T-helper 17 cell (primary cell): ENCODE data around the gene ARHGAP32. TPM values are rescaled to one million over a fixed set of nuclear protein-coding genes. Genes with fewer than 3 reads are reported as not detected.
"Not testable (repeated sequence)": the region's sequence is repeated elsewhere in the genome, so short reads cannot be mapped to it uniquely, and the experiment has no call there.

Source experiments
- ATAC-seq: fragments of 150-1000 bp; cut with Tn5 transposase; 2 replicates; pipeline ENCODE4 v1.10.0; 2021; ENCODE audit warnings: mild to moderate bottlenecking, moderate library complexity
- DNase-seq, 3 donors: peaks; one replicate each; pipeline versions ENCODE4 v3.0.0 to v3.0.0-alpha.2; 2020 to 2021
- H3K9me3 ChIP-seq: one replicate; pipeline ENCODE4 v1.7.0; 2013; ENCODE audit warnings: low read length, mild to moderate bottlenecking; ENCODE audit not compliant: control insufficient read depth, poor library complexity, severe bottlenecking
- H3K27ac Mint-ChIP-seq: one replicate; pipeline ENCODE4 v1.8.0; 2022; ENCODE audit warnings: mild to moderate bottlenecking, moderate library complexity, mixed read lengths
- H3K27me3 Mint-ChIP-seq: one replicate; pipeline ENCODE4 v1.8.0; 2022; ENCODE audit warnings: mixed read lengths
- H3K36me3 Mint-ChIP-seq: one replicate; pipeline ENCODE4 v1.8.0; 2022; ENCODE audit warnings: low read depth, mixed read lengths
- H3K4me1 Mint-ChIP-seq: one replicate; pipeline ENCODE4 v1.8.0; 2022; ENCODE audit warnings: mild to moderate bottlenecking, mixed read lengths
- H3K4me3 Mint-ChIP-seq: one replicate; pipeline ENCODE4 v1.8.0; 2022; ENCODE audit warnings: mild to moderate bottlenecking, moderate library complexity, mixed read lengths
- total RNA-seq, 4 donors: library from RNA in 2 of 4; stranded (reverse) in 2 of 4; gene quantifications; one replicate each; pipeline ENCODE4 v1.2.3 and lab custom pipeline; 2022 to 2026

ARHGAP32 gene
- total RNA-seq, 2 donors from 2014 or later: 3.2 to 9.4 TPM

DNA sequence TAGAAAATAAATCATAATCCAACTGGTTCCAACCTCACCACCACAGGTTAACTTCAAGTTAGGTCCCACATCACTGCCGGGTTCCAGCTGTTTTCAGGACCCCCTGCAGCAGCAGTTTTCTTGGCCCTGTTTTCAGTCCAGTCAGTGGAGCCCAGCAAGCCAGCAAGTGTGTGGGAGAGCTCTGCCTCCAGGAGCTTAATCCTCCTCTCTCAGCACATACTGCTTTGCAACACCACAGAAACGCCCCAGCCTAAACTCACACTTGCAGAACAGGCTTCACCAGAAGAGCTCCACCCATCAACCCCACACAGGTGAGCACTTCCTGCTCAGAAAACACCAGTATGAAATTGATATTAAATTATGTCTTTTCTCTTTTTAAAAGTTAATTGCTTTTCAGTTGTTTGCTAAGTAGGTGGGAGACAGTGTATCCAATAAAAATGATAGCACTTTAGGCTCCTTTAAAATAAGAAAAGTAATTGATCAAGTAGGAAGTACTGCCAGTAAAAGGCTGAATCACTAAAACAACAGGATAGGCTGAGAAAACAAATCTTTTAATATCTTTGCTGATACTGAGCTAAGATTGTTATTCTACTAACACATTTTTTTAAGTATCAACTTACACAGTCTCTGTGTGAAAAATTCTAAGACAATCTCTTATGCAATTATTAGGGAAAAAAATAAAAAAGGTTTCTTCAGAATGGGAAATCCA lies 168.0 kb downstream of the ARHGAP32 start:
- no peaks in the 10 kb centered on the region for H3K9me3 ChIP-seq
- Mint-ChIP-seq H3K27ac (no peak overlapping the region), H3K4me1 (peaks cover 6% of the 10 kb centered on the region), H3K27me3 (peaks cover 6% of the 10 kb centered on the region), H3K36me3 (peaks cover 2% of the 10 kb centered on the region), H3K4me3 (no peak overlapping the region)
- DNase-seq: no peak
- ATAC-seq: peak; percentile 54

DNA sequence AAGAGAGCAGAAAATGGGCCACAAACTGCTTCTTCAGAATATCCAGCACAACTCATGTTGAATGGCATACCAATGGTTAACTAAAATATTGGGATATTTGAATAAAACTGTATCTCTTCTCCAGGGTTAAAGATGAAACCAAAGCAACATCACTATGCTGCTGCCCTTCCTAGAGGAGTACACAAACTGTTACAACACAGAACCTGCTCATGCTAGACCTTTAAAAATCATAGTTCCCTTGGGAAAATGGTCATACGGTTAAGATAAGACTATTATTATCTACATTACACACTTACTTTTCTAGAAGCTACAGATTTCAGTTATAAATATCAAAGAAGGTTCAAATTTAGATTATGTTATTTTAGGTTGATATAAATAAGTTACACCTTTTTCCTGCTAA lies 170.8 kb downstream of the ARHGAP32 start:
- no peak for ATAC-seq

DNA sequence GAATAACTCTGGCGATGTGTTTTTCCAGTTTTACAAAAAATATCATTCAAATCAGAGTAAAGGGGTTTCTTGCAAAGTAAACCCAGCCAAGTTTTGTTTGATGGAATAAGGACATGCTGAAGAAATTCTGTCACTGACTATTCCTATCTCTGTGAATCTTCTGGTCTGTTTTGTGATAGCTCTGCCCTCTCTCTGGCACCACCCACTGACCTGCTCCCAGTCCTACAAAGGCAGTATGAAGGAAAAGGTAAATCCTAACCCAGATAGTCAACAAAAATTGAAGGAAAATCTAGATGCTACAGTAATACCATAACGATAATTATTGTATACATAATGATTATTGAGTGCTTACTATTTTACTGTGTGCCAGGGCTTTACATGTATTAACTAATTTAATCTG lies 173.1 kb downstream of the ARHGAP32 start:
- H3K27ac Mint-ChIP-seq: no peak overlapping the region
- peaks cover 5% of the 10 kb centered on the region for H3K4me1 Mint-ChIP-seq
- peaks cover 11% of the 10 kb centered on the region for H3K27me3 Mint-ChIP-seq
- H3K36me3 Mint-ChIP-seq: no peaks in the 10 kb centered on the region
- no peak for DNase-seq
- no peak for ATAC-seq
- H3K4me3 Mint-ChIP-seq: no peak overlapping the region
- no peaks in the 10 kb centered on the region for H3K9me3 ChIP-seq

More for the DNA sequence above, 170.8 kb downstream of the ARHGAP32 start:
- H3K36me3 Mint-ChIP-seq: no peaks in the 10 kb centered on the region
- DNase-seq: no peak
- no peak overlapping the region for H3K27ac Mint-ChIP-seq
- peak overlapping the region; percentile 4 for H3K4me3 Mint-ChIP-seq
- peaks cover 5% of the 10 kb centered on the region for H3K27me3 Mint-ChIP-seq
- H3K9me3 ChIP-seq: no peaks in the 10 kb centered on the region
- peaks cover 6% of the 10 kb centered on the region for H3K4me1 Mint-ChIP-seq

DNA sequence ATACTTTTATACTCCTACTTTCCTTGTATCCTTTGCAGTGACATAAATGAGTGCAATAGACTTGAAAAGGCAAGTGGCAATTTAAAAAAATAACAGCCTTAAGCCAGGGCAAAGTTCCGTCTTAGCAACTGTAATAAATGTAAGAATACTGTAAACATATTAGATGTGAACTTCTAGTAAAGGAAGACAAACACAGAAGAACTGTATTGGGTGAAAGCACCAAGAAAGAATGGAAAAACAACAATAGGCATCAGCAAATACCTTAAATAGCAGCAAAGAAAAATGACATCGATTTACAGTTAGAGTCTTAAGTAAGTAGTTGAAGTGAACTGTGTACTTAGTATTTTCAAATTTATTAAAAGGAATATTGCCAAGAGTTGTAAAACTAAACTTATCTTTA lies 174.0 kb downstream of the ARHGAP32 start:
- no peak for ATAC-seq
- Mint-ChIP-seq H3K27me3 (peaks cover 11% of the 10 kb centered on the region), H3K4me1 (peaks cover 3% of the 10 kb centered on the region), H3K36me3 (no peaks in the 10 kb centered on the region), H3K4me3 (no peak overlapping the region), H3K27ac (no peak overlapping the region)
- no peak for DNase-seq
- H3K9me3 ChIP-seq: no peaks in the 10 kb centered on the region

DNA sequence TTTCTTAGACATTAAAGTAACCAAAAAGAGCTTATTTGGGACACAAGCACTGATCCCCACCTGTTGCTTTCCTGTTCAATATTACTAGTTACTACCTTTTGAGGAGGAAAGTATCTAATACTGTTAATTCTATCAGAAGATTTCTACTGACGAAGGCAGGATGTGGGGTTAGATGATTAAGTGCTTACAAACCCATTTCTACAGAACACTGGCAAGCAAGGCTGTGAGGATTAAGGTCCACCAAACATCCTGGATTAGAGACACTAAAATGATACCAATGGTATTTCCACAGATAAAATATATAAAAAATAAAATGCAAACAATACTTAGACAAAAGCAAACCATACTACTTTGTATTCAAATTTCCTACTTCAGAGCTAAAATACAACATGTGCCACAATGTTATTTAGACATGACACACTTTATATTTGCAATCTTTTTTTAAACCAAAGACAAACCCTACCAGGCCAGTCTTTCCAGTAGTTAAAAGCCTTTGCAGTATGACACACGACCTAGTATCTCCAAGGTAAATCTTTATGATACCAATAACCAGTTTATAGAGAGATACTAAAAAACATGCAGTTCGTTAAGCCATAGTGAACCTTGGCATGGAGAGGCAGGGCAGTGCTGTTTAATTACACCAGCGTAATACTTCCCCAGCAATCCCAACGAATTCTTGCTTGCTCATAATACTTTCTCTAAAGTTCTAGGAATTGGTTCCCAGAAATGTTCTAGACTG lies 178.2 kb downstream of the ARHGAP32 start:
- no peak for DNase-seq
- no peaks in the 10 kb centered on the region for H3K4me1 Mint-ChIP-seq

DNA sequence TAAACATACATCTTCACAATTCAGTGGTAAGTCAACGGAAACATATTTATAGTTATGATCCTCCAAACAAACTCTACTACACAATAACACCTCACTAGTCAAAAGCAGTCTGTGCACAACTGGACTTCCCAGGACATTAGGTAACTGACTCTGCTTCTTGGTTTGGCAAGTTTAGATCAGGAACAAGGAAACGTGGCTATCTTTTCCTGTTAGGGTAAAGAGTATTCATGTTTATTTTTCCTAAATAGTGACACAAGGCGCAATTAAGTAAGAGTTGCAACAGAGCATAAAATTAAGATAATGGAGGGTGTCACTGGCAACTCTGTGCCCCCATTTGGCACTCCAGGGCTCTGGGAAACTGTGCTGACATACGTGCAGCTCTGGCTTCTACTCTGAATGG lies 179.2 kb downstream of the ARHGAP32 start:
- DNase-seq: no peak
- H3K27me3 Mint-ChIP-seq: peaks cover 19% of the 10 kb centered on the region
- H3K27ac Mint-ChIP-seq: no peak overlapping the region
- H3K4me1 Mint-ChIP-seq: no peaks in the 10 kb centered on the region
- ATAC-seq: no peak
- H3K9me3 ChIP-seq: no peaks in the 10 kb centered on the region
- no peaks in the 10 kb centered on the region for H3K36me3 Mint-ChIP-seq
- no peak overlapping the region for H3K4me3 Mint-ChIP-seq

More for the DNA sequence above, 178.2 kb downstream of the ARHGAP32 start:
- H3K9me3 ChIP-seq: no peaks in the 10 kb centered on the region
- no peak for ATAC-seq
- H3K27ac Mint-ChIP-seq: no peak overlapping the region
- H3K36me3 Mint-ChIP-seq: no peaks in the 10 kb centered on the region
- H3K27me3 Mint-ChIP-seq: peaks cover 19% of the 10 kb centered on the region
- no peak overlapping the region for H3K4me3 Mint-ChIP-seq

DNA sequence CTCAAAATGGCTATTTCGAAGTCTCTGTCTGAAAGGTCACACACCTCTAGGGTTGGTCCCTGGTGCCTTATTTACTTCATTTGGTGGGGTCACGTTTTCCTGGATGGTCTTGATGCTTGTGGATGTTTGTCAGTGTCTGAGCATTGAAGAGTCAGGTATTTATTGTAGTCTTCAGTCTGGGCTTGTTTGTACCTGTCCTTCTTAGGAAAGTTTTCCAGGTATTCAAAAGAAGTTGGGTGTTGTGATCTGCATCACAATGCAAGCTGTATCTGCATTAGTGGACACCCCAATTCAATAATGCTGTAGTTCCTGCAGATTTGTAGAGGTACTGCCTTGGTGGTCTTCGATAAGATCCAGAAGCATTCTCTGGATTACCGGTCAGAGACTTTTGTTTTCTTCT lies 186.0 kb downstream of the ARHGAP32 start:
- H3K36me3 Mint-ChIP-seq: no peaks in the 10 kb centered on the region
- ATAC-seq (no peak), DNase-seq (no peak)
- no peak overlapping the region for H3K27ac Mint-ChIP-seq
- H3K27me3 Mint-ChIP-seq: peaks cover 2% of the 10 kb centered on the region
- H3K4me3 Mint-ChIP-seq: no peak overlapping the region
- H3K4me1 Mint-ChIP-seq: no peaks in the 10 kb centered on the region
- H3K9me3 ChIP-seq: no peaks in the 10 kb centered on the region

DNA sequence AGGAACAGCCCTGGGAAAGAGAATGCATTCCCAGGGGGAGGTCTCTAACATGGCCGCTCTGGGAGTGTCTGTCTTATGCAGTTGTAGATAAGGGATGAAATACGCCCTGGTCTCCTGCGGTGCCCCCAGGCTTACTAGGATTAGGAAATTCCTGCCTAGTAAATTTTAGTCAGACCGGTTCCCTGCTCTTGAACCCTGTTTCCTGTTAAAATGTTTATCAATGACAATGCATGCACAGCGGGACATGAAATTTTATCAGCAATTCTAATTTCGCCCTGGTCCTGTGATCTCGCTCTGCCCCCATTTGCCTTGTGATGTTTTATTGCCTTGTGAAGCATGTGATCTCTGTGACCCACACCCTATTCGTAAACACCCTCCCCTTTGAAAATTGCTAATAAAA lies 193.0 kb downstream of the ARHGAP32 start:
- not testable (repeated sequence) for H3K4me1 Mint-ChIP-seq, DNase-seq, ATAC-seq, H3K27me3 Mint-ChIP-seq, H3K36me3 Mint-ChIP-seq, H3K4me3 Mint-ChIP-seq, H3K27ac Mint-ChIP-seq, H3K9me3 ChIP-seq

DNA sequence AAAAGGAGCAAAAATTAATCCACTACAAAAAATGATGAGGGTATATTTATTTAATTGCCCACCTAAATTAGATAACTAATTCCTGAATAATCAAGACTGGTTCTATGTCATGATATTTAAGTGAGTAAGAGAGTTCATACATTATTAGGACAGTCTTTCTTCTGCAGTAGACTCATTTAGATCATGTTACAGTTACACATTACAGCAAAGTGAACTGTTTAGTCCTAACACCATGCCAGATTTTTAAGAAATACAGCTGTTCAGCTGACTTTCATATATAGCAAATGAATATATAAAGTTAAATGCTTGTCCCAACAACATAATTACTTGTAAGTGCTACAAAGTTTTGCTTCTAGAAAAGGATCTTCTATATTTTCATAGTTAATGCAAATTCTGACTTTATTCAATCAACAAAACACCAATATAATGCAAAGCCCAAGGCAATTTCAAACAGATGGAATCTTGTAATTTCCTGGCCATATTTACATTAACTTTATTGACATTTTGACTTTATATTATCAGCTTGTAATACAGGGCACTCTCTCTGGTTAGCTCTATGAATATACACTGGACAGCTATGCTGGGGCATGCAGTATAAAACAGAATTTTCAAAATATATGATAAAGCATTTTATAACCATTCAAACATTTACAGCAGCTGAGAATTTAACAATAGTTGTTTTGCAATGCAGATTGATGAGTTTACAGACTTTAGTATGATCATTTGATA lies 203.7 kb downstream of the ARHGAP32 start:
- no peak for ATAC-seq
- DNase-seq: no peak
- H3K9me3 ChIP-seq: no peaks in the 10 kb centered on the region
- peaks cover 3% of the 10 kb centered on the region for H3K4me1 Mint-ChIP-seq
- H3K27ac Mint-ChIP-seq: no peak overlapping the region
- no peaks in the 10 kb centered on the region for H3K36me3 Mint-ChIP-seq
- H3K4me3 Mint-ChIP-seq: no peak overlapping the region
- H3K27me3 Mint-ChIP-seq: peaks cover 6% of the 10 kb centered on the region

DNA sequence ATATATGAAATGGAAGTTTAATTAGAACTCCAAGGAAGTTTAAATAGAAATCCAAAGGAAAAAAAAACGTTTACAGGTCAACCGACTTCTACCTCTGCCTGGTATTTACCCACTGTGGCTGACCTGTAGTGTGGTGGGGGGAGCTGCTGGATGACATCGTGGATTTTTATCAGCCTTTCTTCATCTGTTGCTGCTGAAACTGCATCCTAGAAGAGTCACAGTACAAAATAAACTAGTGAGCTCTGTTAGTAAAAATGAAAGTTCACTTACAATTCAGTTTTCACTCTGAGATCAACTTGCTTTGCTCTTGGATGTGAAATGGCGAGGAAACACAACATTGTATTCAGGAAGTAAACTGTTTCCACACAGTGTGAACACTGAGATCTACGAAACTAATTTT lies 206.2 kb downstream of the ARHGAP32 start:
- Mint-ChIP-seq H3K4me3 (no peak overlapping the region), H3K4me1 (no peaks in the 10 kb centered on the region), H3K36me3 (no peaks in the 10 kb centered on the region), H3K27me3 (peaks cover 6% of the 10 kb centered on the region), H3K27ac (no peak overlapping the region)
- DNase-seq: no peak
- H3K9me3 ChIP-seq: no peaks in the 10 kb centered on the region
- no peak for ATAC-seq

DNA sequence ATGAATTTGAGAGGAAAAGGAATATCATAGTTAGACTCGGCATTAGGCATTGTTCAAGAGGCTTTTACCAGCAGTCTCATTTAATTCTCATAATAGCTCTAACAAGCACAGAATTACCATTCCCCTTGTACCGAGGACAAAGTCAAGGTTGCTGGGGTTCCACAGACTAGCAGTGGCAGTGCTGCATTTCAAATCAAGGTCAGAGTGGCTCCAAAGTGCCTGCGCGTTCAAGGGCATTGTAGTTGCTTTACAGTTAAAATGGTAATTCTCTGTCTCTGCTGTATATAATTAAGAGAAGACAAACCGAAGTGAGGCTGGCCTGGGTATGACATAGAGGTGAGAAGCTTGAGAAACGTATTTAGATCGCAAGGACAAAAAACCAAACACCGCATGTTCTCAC lies 209.1 kb downstream of the ARHGAP32 start:
- no peak for ATAC-seq
- Mint-ChIP-seq H3K4me3 (no peak overlapping the region), H3K4me1 (no peaks in the 10 kb centered on the region)

DNA sequence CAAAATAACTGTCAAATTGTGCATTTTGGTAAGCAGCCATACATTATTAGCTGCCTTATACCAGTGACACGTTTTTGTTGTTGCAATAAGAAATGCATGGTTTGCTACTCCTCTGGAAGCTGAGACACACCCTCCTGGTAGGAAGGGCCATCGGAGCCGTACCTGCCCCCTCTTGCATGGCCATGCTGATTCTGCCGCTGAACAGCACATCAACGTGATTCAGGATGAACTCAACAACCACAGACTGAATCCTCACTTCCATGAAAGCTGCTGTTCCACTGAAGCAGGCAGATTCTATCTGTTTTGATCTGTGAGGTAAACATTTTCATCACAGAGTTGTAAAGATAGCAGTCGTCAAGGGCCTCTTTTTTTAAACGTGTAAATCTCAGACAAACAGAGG lies 210.9 kb downstream of the ARHGAP32 start:
- ATAC-seq (no peak), DNase-seq (no peak)
- no peak overlapping the region for H3K4me3 Mint-ChIP-seq
- H3K36me3 Mint-ChIP-seq: peaks cover 3% of the 10 kb centered on the region
- no peaks in the 10 kb centered on the region for H3K4me1 Mint-ChIP-seq
- H3K9me3 ChIP-seq: no peaks in the 10 kb centered on the region
- H3K27me3 Mint-ChIP-seq: peaks cover 5% of the 10 kb centered on the region
- no peak overlapping the region for H3K27ac Mint-ChIP-seq

More for the DNA sequence above, 209.1 kb downstream of the ARHGAP32 start:
- no peaks in the 10 kb centered on the region for H3K9me3 ChIP-seq
- Mint-ChIP-seq H3K36me3 (no peaks in the 10 kb centered on the region), H3K27ac (no peak overlapping the region), H3K27me3 (peaks cover 6% of the 10 kb centered on the region)
- no peak for DNase-seq

DNA sequence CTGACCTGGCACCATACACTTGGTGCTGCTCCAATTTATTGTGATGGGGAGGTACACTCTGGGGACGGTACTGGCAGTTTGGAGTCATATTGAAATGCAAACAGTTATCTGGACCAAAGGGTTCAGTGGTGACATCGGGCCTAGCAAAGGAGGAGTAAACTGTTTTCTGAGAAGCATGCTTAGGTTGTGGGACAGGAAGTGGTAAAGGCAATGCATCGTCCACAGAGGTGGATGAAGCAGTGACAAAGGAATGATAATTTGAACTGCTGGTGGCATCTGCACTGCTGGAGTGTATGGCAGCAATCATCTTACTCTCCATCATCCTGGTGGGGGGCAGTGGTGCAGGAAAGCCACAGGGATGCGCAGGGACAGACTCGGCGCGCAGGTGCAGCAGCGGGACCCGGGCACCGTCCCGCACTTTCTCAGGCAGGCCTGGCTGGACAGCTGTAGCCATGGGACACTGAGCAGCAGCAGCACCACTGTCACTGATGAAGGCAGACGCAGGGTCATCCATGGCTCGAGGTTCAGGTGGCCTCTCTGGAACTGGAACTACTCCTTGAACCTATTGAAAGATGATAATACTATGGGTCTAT lies 221.4 kb downstream of the ARHGAP32 start:
- Mint-ChIP-seq H3K36me3 (peaks cover 5% of the 10 kb centered on the region), H3K4me3 (no peak overlapping the region), H3K4me1 (peaks cover 5% of the 10 kb centered on the region), H3K27me3 (peaks cover 14% of the 10 kb centered on the region), H3K27ac (peak overlapping the region; percentile 22)
- DNase-seq (no peak), ATAC-seq (no peak)
- no peaks in the 10 kb centered on the region for H3K9me3 ChIP-seq
